Glutamatergic neuron (in vitro differentiated cells): Measurements from ENCODE around the gene PKHD1. TPM values are rescaled to one million over a fixed set of nuclear protein-coding genes. Genes with fewer than 3 reads are reported as not detected.

Experiments
- DNase-seq: peaks from one replicate; pipeline ENCODE4 v3.0.0; 2022
- H3K27ac Mint-ChIP-seq: one replicate; pipeline ENCODE4 v1.8.0; 2020; ENCODE audit warnings: mild to moderate bottlenecking, mixed read lengths, inconsistent platforms; ENCODE audit not compliant: unreplicated experiment
- H3K27me3 Mint-ChIP-seq: one replicate; pipeline ENCODE4 v1.8.0; 2020; ENCODE audit warnings: mild to moderate bottlenecking, moderate library complexity, mixed read lengths, inconsistent platforms; ENCODE audit not compliant: unreplicated experiment
- H3K36me3 Mint-ChIP-seq: one replicate; pipeline ENCODE4 v1.8.0; 2020; ENCODE audit warnings: mild to moderate bottlenecking, mixed read lengths, inconsistent platforms; ENCODE audit not compliant: unreplicated experiment
- H3K4me1 Mint-ChIP-seq: one replicate; pipeline ENCODE4 v1.8.0; 2020; ENCODE audit warnings: mild to moderate bottlenecking, low read depth, mixed read lengths, inconsistent platforms; ENCODE audit not compliant: unreplicated experiment
- H3K4me3 Mint-ChIP-seq: one replicate; pipeline ENCODE4 v1.8.0; 2020; ENCODE audit warnings: mild to moderate bottlenecking, mixed read lengths, inconsistent platforms; ENCODE audit not compliant: unreplicated experiment
- H3K9me3 Mint-ChIP-seq: one replicate; pipeline ENCODE4 v1.8.0; 2020; ENCODE audit warnings: mild to moderate bottlenecking, moderate library complexity, mixed read lengths, inconsistent platforms; ENCODE audit not compliant: unreplicated experiment
- CTCF ChIP-seq: fragments of 200-600 bp; sonication (generic); IDR thresholded peaks from one replicate; pipeline ENCODE4 v1.5.0; 2021; ENCODE audit not compliant: partially characterized antibody, unreplicated experiment
- total RNA-seq: library from RNA; stranded (reverse); fragmentation: NEBNext Ultra II Directional; extraction: Animal tissue kit (Norgen Biotek cat#: 25700); gene quantifications from one replicate; pipeline ENCODE4 v1.2.1, GENCODE V29; 2021; ENCODE audit not compliant: unreplicated experiment

PKHD1 gene
- total RNA-seq, 1 donor from 2014 or later, result 0.02 TPM

GRCh38 chr6:51820555-51820954 lies 266.9 kb downstream of the PKHD1 start:
- Mint-ChIP-seq H3K9me3 (peaks cover 3% of the 10 kb centered on the region), H3K4me3 (no peak overlapping the region), H3K4me1 (no peaks in the 10 kb centered on the region), H3K27ac (no peak overlapping the region), H3K27me3 (no peaks in the 10 kb centered on the region), H3K36me3 (no peaks in the 10 kb centered on the region)
- DNase-seq, result no peak
- TF ChIP-seq CTCF, result no peak

- no peak for DNase-seq
Measured at GRCh38 chr6:51818520-51819022, 268.8 kb downstream of the PKHD1 start.

GRCh38 chr6:51817832-51818231 lies 269.6 kb downstream of the PKHD1 start:
- peaks cover 3% of the 10 kb centered on the region for H3K9me3 Mint-ChIP-seq
- no peak for TF ChIP-seq CTCF
- H3K36me3 Mint-ChIP-seq, result no peaks in the 10 kb centered on the region
- no peaks in the 10 kb centered on the region for H3K4me1 Mint-ChIP-seq
- no peak overlapping the region for H3K4me3 Mint-ChIP-seq
- DNase-seq, result no peak
- no peak overlapping the region for H3K27ac Mint-ChIP-seq
- no peaks in the 10 kb centered on the region for H3K27me3 Mint-ChIP-seq

More at GRCh38 chr6:51818520-51819022, 268.8 kb downstream of the PKHD1 start:
- Mint-ChIP-seq H3K9me3 (peaks cover 3% of the 10 kb centered on the region), H3K36me3 (no peaks in the 10 kb centered on the region), H3K4me3 (no peak overlapping the region), H3K27me3 (no peaks in the 10 kb centered on the region), H3K27ac (no peak overlapping the region), H3K4me1 (no peaks in the 10 kb centered on the region)
- no peak for TF ChIP-seq CTCF

GRCh38 chr6:51814418-51814817 lies 273.0 kb downstream of the PKHD1 start:
- Mint-ChIP-seq H3K9me3 (peaks cover 3% of the 10 kb centered on the region), H3K36me3 (no peaks in the 10 kb centered on the region), H3K4me3 (no peak overlapping the region), H3K27ac (no peak overlapping the region), H3K27me3 (no peaks in the 10 kb centered on the region), H3K4me1 (no peaks in the 10 kb centered on the region)
- no peak for TF ChIP-seq CTCF
- no peak for DNase-seq

- H3K9me3 Mint-ChIP-seq, result peaks cover 3% of the 10 kb centered on the region
- H3K4me3 Mint-ChIP-seq, result no peak overlapping the region
- no peak for DNase-seq
- H3K27me3 Mint-ChIP-seq, result no peaks in the 10 kb centered on the region
- no peaks in the 10 kb centered on the region for H3K36me3 Mint-ChIP-seq
- H3K27ac Mint-ChIP-seq, result no peak overlapping the region
- TF ChIP-seq CTCF, result no peak
- H3K4me1 Mint-ChIP-seq, result no peaks in the 10 kb centered on the region
Measured at GRCh38 chr6:51813904-51814303, 273.5 kb downstream of the PKHD1 start.
